Activated naive CD8-positive, alpha-beta T cell (primary cell): ENCODE data around the gene LILRB2.
"Not testable (repeated sequence)": the region's sequence is repeated elsewhere in the genome, so short reads cannot be mapped to it uniquely, and the experiment has no call there.

Experiments
- H3K27ac Mint-ChIP-seq: one replicate; pipeline ENCODE4 v1.8.0; 2021; ENCODE audit warnings: mixed read lengths
- H3K27me3 Mint-ChIP-seq: one replicate; pipeline ENCODE4 v1.8.0; 2021; ENCODE audit warnings: mixed read lengths
- H3K36me3 Mint-ChIP-seq: one replicate; pipeline ENCODE4 v1.8.0; 2021; ENCODE audit warnings: mixed read lengths
- H3K4me1 Mint-ChIP-seq: one replicate; pipeline ENCODE4 v1.8.0; 2021; ENCODE audit warnings: low read depth, mixed read lengths
- H3K4me3 Mint-ChIP-seq: one replicate; pipeline ENCODE4 v1.8.0; 2021; ENCODE audit warnings: mild to moderate bottlenecking, mixed read lengths
- H3K9me3 Mint-ChIP-seq: one replicate; pipeline ENCODE4 v1.8.0; 2021; ENCODE audit warnings: low read depth, mixed read lengths

LILRB2 gene

DNA sequence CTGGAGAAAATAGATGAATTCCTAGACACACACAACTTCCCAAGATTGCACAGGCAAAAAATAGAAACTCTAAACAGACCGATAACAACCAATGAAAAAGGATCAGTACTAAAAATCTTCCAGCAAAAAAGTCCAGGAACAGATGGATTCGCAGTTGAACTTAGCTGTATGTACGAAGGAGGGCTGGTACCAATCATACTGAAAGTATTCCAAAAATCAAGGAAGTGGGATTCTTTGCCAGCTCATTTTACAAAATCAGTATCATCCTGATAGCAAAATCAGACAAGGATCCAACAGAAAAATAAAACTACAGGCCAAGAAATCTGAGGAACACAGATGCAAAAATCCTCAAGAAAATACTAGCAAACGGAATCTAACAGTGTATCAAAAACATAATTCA, 6.5 kb upstream of the LILRB2 start:
- Mint-ChIP-seq H3K4me1 (peaks cover 14% of the 10 kb centered on the region), H3K27me3 (peaks cover 6% of the 10 kb centered on the region), H3K9me3 (peaks cover under 1% of the 10 kb centered on the region), H3K4me3 (no peak overlapping the region), H3K36me3 (no peaks in the 10 kb centered on the region), H3K27ac (no peak overlapping the region)

DNA sequence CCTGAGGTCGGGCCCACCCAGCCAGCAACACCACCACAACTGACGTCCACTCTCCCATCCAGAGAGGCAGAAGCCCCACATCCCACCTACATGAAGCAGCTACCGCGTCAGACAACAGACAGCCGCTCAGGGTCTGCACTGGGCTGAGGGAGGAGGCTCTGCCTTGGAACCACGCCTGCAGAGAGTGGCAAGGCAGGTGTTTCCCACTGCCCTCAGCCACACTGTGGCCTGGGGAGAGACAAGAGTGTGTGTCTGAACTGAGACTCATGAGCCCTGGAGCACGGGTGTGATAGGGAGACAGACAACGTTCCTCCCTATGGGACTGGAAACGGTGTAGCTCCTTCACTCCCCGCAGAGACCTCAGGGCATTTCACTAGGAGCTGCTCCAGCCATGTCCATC, 5.4 kb upstream of the LILRB2 start:
- Mint-ChIP-seq H3K4me1 (peaks cover 14% of the 10 kb centered on the region), H3K27me3 (peaks cover 11% of the 10 kb centered on the region)
- H3K27ac Mint-ChIP-seq, H3K4me3 Mint-ChIP-seq, H3K9me3 Mint-ChIP-seq, H3K36me3 Mint-ChIP-seq: not testable (repeated sequence)

DNA sequence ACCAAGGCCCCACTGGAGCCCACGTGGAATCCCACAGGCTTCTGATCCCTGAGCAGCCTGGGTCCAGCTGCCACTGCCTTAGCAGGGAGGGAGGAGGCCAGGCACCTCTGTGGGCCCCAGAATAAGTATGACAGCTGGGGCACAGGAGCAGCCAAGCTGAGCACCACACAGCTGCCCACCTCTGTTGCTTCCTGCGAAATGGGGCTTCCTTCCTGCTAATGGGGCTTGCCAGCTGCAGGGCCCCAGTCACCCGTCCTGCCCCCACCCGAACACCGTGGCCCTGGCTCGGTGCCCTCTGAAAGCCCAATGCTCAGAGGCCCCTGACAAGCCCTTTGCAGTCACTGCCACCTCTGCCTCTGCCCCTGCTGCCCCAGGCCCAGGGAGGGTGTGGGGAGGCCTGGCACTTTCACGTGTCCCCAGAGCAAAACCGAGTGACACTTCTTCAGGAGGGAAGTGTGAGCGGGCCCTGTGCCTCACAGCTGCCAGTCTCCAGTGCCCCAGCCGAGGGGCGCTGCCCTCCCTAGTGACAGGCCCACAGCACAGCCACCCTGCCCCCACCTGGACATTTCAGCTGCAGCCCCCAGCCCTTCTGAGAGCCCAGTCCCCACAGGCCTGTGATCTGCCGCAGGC, 4.6 kb upstream of the LILRB2 start:
- H3K4me1 Mint-ChIP-seq: peaks cover 14% of the 10 kb centered on the region
- not testable (repeated sequence) for H3K4me3 Mint-ChIP-seq, H3K9me3 Mint-ChIP-seq, H3K36me3 Mint-ChIP-seq, H3K27ac Mint-ChIP-seq
- peaks cover 11% of the 10 kb centered on the region for H3K27me3 Mint-ChIP-seq

DNA sequence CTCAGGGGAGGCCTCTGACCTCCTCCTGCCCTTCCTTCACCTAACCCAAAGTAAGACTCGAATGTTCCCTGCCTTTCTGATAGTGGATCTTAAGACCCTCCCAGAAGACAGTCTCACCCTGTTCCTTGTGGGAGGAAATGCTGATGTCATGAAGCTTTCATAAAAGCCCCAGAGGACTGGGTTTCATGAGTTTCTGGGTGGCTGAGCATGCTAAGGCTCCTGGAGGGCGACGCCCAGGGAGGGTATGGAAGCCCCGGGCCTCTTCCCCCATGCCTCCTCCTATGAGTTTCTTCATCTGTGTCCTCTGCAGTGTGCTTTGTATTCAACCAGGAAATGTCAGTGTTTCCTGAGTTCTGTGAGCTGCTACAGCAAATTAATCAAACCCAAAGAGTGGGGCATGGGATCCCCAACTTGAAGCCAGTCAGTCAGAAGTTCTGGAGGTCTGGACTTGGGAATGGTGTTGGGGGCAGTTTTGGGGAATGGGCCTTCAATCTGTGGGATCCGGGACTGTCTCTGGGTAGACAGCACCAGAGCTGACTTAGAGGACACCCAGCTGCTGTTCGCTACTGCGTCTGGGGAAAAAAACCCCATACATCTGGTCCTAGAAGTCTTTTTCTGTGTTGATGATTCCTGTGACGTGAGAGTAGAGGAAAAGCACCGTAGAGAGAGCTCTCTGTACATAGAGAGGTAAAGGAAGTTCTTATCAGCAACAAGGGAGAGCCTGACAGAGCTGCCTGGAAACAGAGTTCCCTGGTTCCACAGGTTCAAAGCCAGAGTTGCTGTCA, 2.0 kb upstream of the LILRB2 start:
- Mint-ChIP-seq H3K36me3 (no peaks in the 10 kb centered on the region), H3K27me3 (peaks cover 13% of the 10 kb centered on the region), H3K4me1 (peaks cover 14% of the 10 kb centered on the region), H3K4me3 (no peak overlapping the region), H3K9me3 (no peaks in the 10 kb centered on the region), H3K27ac (no peak overlapping the region)

DNA sequence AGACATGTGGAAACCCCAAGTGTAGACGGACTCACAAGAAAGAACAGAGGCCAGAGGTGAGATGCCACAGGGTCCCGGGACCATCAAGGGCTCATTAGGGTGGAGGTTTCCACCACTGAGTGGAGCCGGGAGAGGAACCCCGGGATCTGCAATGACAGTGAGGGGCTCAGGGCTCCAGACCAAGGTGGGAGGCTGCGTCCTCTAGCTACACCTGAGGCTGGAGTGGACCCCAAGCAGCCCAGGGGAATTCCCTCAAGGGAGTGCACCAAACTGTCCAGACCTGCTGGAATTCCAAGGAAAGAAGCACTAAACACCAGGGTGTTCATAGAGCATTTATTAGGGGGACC, 792 bp upstream of the LILRB2 start:
- peaks cover 10% of the 10 kb centered on the region for H3K4me1 Mint-ChIP-seq
- H3K27me3 Mint-ChIP-seq: peaks cover 13% of the 10 kb centered on the region
- H3K27ac Mint-ChIP-seq: not testable (repeated sequence)

DNA sequence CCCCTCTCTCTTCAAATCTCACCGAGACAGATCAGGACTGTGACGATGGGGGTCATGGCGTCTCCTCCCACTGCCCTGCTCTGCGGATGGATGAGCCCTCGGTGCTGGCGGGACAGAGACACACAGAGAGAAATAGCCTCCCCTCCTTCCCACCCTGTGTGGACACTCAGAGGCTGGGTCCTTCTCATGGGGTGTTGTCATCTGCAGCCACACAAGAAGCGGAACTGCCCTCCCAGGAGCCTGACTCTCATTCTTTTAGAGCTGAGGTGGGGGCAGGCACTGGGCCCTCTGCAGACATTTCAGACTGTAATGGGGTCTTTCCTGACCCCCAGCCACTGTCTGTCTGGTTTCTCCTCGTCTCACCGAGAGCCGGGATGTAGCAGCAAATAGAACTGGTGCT, 469 bp downstream of the LILRB2 start:
- H3K4me1 Mint-ChIP-seq, H3K27ac Mint-ChIP-seq, H3K9me3 Mint-ChIP-seq, H3K36me3 Mint-ChIP-seq, H3K4me3 Mint-ChIP-seq: not testable (repeated sequence)
- H3K27me3 Mint-ChIP-seq: peaks cover 13% of the 10 kb centered on the region

More for the DNA sequence above, 792 bp upstream of the LILRB2 start:
- not testable (repeated sequence) for H3K9me3 Mint-ChIP-seq, H3K36me3 Mint-ChIP-seq, H3K4me3 Mint-ChIP-seq

DNA sequence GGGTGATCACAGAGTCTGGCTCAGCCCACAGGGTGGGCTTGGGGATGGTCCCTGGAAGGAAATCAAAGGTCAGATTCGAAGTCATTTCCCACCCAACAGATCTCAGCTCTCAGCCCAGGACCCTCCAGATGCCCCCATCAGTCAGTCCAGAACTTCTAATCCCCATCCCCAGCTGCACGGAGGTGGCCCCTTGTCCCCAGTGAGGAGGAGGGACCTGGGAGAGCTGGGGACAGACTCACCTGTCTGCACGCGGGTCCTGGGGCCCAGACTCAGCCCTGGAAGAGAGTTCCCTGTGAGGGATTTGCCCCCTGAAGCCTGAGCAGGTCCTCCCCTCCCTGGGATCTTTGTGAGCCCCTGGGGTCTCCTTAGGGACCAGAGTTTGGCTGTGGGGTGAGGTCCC, 885 bp downstream of the LILRB2 start:
- peaks cover 13% of the 10 kb centered on the region for H3K27me3 Mint-ChIP-seq
- H3K9me3 Mint-ChIP-seq, H3K36me3 Mint-ChIP-seq, H3K4me1 Mint-ChIP-seq, H3K27ac Mint-ChIP-seq, H3K4me3 Mint-ChIP-seq: not testable (repeated sequence)

DNA sequence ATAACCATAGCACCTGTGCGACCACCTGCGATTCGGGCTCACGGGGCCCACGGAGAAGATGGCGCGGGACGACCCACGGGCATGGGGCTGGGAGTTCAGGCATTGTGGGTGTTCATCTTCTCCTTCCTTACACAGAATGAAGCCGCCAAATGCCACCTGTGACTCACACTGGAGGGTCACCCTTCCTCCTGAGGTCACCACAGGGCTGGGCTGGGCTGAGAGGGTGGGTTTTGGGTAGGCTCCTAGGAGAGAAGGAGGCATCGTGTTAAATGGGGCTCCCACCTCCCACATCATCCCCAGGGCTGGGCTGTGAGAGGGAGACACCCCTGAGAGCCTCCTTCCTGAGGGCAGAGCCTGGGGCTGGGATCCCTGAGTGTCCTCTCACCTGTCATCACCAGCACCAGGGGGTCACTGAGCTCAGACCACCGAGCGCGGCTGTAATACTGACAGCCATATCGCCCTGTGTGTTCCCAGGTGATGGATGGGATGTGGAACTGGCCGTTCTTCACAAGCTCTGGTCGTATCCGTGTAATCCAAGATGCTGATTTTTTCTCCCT, 1.4 kb downstream of the LILRB2 start:
- Mint-ChIP-seq H3K9me3 (no peaks in the 10 kb centered on the region), H3K4me3 (no peak overlapping the region), H3K4me1 (no peaks in the 10 kb centered on the region), H3K27me3 (peaks cover 13% of the 10 kb centered on the region), H3K36me3 (no peaks in the 10 kb centered on the region), H3K27ac (no peak overlapping the region)

DNA sequence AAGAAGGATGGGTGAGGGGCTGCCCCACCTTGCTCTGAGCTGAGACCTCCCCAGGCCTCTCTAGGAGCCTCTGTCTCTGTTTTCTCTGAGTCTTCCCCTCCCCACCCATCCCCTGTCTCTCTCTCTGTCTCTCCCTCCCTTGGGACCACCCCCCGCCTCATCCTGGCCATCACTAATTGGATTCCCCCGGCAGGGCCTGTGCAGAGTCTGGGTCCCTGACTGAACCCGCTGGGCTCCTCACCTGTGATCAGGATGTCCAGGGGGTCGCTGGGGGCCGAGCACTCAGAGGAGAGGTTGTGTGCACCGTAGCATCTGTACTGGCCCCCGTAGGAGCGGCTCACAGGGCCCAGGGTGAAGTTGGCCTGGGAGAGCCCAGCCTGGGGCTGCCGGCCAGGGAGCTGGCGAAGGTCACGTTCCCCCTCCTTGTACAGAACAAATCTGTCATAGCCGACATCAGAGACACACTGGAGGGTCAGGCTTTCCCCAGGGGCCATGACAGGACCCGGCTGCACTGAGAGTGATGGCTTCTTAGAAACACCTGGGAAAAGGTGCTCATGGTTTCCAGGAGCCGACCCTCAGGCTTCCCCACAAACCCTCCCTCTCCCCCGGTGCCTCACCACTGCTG, 2.2 kb downstream of the LILRB2 start:
- H3K27me3 Mint-ChIP-seq: peaks cover 13% of the 10 kb centered on the region
- not testable (repeated sequence) for H3K36me3 Mint-ChIP-seq, H3K9me3 Mint-ChIP-seq, H3K27ac Mint-ChIP-seq, H3K4me3 Mint-ChIP-seq, H3K4me1 Mint-ChIP-seq

DNA sequence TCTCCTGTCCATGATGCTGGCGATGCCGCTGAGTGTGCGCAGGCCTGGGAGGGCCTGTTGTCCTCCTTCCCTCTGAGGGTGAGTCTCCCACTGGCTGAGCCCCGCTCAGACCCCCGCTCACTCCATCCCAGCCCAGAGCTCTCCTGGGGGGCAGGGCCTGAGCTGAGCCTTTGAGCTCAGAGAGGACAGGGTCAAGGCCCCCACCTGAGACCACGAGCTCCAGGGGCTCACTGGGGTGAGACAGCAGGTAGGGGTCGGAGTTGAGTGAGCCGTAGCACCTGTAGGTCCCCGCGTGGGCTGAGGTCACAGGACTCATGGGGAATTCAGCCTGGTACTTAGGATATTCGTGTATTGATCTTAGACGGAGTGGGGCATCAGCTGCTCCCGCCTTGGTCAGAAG, 2.9 kb downstream of the LILRB2 start:
- H3K4me1 Mint-ChIP-seq, H3K27ac Mint-ChIP-seq, H3K36me3 Mint-ChIP-seq, H3K4me3 Mint-ChIP-seq, H3K9me3 Mint-ChIP-seq: not testable (repeated sequence)
- peaks cover 13% of the 10 kb centered on the region for H3K27me3 Mint-ChIP-seq

DNA sequence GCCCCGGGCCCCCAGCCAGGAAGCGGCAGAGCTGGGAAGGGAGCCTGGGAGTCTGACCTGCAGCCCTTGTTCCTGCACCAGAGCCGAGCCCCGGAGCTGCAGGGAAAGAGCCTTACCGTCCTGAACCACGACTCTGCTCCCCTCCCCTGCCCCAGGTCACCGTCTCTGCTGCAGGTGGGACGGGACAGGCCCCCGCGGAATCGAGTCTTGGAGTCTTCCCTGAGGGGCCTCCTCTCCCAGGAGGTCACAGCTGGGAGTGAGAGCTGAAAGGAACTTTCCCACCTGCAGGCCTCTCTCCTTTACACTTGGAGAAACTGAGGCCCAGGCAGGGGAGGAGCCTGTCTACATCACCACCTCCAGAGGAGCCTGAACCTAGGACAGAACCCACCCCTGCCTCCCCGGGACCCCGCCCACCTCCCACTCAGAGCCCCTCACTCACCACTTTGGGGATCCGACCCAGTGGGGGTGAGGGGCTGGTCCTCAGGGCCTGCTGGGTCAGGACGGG, 3.7 kb downstream of the LILRB2 start:
- not testable (repeated sequence) for H3K36me3 Mint-ChIP-seq, H3K4me3 Mint-ChIP-seq, H3K4me1 Mint-ChIP-seq, H3K9me3 Mint-ChIP-seq, H3K27ac Mint-ChIP-seq
- H3K27me3 Mint-ChIP-seq: peaks cover 14% of the 10 kb centered on the region

DNA sequence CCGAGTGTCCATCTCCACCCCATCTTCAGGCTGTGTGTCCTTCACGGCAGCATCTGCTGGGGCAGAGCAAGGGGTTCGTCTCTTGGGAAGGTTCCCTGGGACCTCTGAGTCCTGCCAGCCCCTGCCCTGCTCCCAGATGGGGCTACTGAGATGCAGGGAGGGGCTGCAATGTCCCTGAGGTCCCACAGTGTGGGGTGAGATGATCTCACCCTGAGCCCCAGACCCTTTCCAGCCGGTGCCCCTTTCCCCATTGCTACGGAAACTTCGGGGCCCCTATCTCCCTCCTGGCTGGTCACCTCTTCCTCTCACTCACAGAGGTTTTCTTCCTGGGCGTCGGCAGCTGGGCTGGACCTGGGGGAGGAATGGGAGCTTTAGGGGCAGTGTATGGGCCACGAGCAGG, 5.0 kb downstream of the LILRB2 start:
- Mint-ChIP-seq H3K36me3 (no peaks in the 10 kb centered on the region), H3K4me3 (no peak overlapping the region), H3K9me3 (no peaks in the 10 kb centered on the region), H3K27me3 (peaks cover 12% of the 10 kb centered on the region), H3K27ac (no peak overlapping the region), H3K4me1 (no peaks in the 10 kb centered on the region)

DNA sequence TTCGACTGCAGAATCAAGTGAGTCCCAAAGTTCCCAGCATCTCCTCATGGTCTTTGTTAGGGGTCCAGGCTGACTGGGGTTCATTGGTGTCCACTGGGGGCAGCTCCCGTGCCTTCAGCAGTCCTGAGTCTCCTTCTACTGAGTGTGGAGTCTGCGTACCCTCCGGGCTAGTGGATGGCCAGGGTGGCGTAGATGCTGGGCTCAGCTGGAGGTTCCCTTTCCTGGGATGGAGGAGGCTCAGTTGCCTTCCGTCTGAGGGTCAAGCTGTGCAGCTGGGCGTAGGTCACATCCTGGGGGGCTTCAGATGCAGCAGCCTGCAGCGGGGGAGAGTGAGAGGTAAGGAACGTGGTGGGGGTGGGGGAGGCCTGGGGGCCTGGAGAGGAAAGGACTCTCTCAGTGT, 6.4 kb downstream of the LILRB2 start:
- H3K9me3 Mint-ChIP-seq, H3K4me3 Mint-ChIP-seq, H3K36me3 Mint-ChIP-seq, H3K4me1 Mint-ChIP-seq, H3K27ac Mint-ChIP-seq: not testable (repeated sequence)
- peaks cover 10% of the 10 kb centered on the region for H3K27me3 Mint-ChIP-seq

DNA sequence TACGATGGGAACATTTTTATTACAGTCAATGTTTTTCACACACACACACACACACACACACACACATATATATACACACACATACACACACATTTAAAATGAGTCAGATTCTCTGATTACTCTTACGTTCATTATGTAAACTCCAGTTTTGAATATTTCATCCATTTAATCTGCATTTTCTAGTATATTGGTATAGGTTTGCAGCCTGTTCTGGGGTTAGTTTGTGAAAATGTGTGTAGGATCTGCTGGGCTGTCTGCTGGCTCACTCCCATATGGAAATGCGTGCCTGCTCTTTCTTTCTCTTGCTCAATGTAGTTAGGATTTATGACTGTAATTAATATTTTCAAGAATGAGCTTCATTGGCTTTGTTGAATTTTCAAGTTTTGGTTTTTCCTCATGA, 7.1 kb downstream of the LILRB2 start:
- Mint-ChIP-seq H3K36me3 (no peaks in the 10 kb centered on the region), H3K4me3 (no peak overlapping the region), H3K9me3 (no peaks in the 10 kb centered on the region), H3K27ac (no peak overlapping the region), H3K27me3 (peaks cover 8% of the 10 kb centered on the region), H3K4me1 (no peaks in the 10 kb centered on the region)

DNA sequence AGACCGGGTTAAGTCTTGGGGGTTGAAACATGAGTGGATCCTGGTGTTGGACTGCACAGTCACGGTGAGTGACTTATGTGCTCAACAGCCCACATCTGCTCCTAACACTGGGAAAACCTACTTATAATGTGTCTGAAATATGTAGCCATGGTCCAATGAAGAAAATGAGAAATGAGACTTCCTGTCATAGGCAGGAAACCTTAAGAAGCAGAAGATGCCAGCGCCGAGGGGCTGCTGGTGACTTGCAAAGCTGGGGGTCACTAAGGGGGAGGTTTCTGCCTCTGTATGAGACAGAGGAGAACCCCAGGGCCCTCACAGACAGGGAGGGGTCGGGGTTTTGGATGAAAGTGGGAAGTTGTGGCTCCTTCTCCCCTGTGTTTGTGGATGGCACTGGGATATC, 8.7 kb downstream of the LILRB2 start:
- H3K9me3 Mint-ChIP-seq, H3K4me1 Mint-ChIP-seq, H3K27ac Mint-ChIP-seq, H3K4me3 Mint-ChIP-seq, H3K27me3 Mint-ChIP-seq, H3K36me3 Mint-ChIP-seq: not testable (repeated sequence)
